ENCODE results near the gene ABCC8.

Gene ABCC8

GRCh38 chr11:17504330-17505107 is 27.9 kb upstream of the ABCC8 start:
- DNase-seq: peak; percentile 71

DNA sequence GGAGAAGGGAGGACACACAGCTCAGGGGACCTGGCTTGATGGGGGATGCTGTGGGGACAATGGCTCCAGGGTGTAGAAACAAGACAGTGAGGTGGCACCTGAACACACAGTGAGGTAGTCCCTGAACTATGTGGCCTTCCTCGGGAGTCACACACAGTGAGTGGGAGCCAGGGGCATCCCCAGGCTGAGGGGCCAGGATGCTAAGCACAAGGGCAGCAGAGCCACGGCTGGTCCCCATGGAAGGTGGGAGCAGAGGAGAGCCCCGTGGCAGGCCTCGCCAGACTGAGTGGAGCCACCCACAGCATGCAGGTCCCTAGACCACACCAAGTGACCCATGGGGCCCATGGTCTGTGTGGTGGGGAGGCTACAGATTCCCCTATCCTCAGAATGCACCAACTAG is 26.0 kb upstream of the ABCC8 start:
- DNase-seq: no peak

- DNase-seq: no peak
Measured at GRCh38 chr11:17500673-17501072, 24.0 kb upstream of the ABCC8 start.

- no peak for DNase-seq
Measured at GRCh38 chr11:17498475-17498874, 21.8 kb upstream of the ABCC8 start.

DNA sequence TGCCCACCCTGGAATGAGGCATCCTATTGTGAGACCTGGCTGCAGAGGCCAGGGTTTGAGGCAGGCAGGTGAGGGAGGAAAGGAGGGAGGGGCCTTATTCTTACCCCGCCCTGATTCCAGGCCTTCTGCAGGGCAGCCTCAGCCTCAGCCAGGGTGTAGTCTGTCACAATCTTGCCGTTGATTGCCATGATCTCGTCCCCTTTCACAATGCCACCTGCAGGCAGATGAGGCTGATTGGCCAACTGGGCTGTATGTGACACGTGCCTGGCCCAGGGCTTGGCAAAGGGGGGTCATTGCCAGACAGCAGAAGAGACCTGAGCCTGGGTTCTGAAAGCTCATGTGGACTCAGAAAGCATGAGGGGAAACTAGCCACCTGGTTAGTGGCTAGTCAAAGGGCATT is 21.4 kb upstream of the ABCC8 start:
- DNase-seq: no peak

DNA sequence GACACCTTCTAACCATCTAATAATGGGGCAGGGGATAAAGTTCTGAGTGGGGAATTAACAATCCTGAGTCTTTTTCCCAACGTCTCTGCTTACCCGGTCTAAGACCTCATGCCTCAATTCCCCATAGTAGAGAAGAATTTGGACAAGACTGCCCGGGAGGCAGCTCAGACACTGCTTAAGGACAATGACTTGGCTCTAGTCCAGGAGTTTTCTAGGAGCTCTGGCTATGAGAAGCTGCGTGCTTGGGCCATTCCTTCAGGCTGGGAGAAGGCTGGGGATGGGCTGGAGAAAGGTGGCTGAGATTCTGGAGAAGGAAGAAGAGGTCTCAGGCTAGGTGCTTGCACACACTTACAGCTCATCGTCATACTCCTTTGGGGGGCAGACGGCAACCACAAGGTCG is 19.8 kb upstream of the ABCC8 start:
- no peak for DNase-seq

- DNase-seq: no peak
Measured at GRCh38 chr11:17494019-17494418, 17.4 kb upstream of the ABCC8 start.

- DNase-seq: no peak
Measured at GRCh38 chr11:17490938-17491337, 14.3 kb upstream of the ABCC8 start.

DNA sequence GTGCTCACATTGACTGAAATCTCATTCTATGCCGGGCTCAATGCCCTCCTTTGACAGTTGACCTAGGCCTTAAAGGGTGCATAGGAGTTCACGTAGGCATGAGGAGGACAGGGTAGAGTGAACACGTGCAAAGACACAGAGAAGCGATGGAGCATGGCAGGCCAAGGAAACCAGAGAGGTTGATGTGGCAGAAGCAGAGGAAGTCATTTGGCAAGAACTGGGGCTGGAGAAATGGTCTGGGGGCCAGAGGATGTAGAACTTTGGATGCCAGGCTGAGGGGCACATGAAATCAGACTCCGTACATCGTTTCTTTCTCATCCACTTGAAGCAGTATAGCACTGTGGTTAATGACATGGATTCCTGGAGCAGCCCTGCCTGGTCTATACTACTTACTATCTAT is 13.6 kb upstream of the ABCC8 start:
- DNase-seq: no peak

DNA sequence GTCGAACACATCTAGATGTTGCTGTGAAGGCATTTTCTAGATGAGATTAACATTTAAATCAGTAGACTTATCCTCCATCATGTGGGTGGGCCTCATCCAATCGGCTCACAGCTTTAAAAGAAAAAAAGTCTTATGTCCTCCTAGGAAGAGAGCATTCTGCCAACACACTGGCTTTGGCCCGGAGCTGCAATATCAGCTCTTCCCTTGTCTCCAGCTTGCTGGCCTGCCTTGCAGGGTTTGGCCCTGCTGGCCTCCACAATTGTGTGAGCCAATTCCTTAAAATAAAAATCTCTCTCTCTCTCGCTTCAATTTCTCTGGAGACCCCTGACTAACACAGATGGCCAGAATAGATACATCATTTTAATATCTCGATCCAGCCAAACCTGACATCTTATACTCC is 13.1 kb upstream of the ABCC8 start:
- DNase-seq: no peak

DNA sequence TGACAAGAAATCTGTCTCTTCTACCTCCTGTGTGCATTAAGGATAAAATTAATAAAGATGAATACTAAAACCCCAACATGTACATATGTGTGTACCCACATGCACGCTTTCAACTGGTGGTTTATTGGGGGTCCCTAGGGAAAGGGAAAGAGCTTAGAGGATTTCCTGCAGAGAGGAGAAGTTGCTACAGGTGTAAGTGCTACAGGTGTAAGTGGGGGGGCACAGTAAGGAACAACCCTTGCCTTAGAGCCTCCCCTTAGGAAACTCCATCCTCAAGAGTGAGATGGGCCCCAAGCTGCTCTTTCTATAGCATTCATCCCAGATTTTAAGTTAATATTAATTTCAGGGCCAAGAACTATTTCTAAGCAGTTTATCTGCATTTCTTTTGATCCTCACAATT is 11.9 kb upstream of the ABCC8 start:
- DNase-seq: no peak

DNA sequence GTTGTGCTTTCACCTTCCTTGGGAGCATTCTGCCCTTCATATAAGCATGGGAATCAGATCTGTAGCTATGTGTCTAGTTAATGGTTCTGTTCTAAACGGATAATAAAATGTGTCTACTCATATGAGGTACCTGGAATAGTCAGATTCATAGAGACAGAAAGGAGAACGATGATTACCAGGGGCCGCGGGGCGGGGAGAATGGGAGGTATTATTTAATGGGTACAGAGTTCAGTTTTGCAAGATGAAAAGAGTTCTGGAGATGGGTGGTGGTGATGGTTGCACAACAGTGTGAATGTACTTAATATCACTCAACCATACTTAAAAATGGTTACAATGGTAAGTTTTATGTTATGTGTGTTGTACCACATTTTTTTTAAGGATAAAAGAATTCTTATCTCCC is 10.0 kb upstream of the ABCC8 start:
- DNase-seq: no peak

GRCh38 chr11:17483505-17483904 is 6.9 kb upstream of the ABCC8 start:
- DNase-seq: no peak

DNA sequence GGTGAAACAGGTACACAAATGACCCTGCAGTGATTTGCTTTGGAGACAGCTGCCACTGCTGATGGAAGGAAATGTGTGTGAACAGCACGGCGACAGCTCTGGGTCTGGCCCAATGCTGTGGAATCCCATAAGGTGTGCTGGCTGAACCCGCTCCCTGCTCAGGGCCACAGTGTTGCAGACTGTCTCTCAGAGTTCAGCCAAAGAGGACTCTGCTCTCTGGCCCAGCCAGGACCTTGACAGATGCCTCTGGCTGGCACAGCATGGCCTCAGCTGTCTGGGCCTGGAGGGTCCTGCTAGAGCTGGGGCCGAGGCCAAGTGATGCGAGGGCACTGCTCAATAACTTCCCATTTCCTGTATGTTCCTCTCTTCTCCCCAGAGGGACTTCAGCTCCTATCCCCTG is 5.3 kb upstream of the ABCC8 start:
- no peak for DNase-seq

DNA sequence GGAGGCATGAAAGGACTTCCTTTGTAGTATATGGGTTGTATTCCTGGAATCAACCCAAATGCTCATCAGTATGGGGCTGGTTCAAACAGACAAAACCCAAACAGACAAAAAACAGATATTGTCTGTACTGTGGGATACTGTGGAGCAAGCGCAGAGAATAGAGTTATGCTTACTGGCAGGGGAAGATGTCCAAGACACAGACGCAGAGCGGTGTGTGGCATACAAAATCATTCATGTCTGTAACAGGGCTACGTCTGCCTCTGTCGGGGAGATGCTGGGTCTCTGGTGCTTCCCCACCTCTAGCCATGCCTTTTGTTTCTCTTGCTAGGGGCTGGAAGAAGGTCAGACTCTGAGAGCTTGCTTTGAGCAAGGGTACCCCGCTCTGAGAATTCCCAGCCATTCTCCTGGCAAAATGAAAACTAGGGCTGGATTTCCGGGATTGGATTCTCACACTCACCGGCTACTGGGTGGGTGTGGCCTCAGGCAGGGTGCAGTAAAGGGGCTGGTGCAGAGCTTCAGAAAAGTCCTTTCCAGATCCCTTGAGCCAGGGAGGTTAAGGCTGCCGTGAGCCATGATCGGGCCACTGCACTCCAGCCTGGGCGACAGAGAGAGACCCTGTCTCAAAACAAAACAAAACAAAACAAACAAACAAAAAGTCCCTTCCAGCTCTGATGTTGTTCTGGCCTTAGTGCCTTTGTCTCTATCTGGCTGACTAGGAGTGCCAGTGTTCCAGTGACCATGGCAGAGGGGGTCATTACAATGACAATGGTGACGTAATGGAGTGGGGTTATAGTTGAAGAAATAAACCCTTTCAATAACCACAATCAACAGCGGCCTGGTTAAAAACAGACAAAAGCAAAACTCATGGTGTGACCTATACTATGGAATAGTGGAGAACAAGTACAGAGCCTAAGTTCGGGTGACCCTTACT is 2.9 kb upstream of the ABCC8 start:
- no peak for DNase-seq

DNA sequence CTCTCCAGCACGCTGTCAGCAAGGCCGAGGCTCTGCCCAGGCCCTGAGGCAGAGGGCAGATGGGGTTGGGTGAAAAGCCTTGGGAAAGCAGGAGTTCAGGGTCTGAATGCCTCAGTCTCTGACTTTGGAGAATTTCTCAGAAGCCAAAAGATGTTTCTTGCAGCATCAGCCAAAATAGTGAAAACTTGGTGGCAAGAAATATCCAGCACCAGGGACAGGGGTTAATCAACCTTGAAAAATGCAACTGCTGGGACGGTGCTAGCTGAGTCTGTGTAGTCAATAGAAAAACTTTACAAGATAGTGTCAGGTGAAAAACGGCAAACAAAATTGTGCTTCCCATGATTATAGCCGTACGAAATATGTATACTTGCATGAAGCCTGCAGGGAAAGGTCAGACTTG is 1.4 kb upstream of the ABCC8 start:
- DNase-seq: no peak

DNA sequence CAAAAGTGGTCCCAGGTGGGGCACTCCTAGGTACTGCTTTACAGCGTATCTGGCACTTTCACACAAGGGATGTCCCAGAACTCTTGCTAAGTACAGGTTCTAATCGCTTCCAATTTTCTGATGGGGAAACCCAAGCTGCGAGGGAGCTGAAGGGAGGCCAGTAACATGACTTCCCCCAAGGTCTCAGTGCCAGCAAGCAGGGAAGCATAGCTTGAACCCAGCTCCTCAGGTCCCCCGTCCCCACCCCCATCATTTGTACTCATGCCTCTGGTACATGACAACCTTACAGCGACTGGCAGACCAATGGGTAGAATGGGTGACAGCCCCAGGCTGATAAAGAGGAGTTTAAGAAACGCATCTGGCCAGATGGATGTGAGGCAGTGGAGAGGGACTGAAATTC is 716 bp upstream of the ABCC8 start:
- DNase-seq: no peak

DNA sequence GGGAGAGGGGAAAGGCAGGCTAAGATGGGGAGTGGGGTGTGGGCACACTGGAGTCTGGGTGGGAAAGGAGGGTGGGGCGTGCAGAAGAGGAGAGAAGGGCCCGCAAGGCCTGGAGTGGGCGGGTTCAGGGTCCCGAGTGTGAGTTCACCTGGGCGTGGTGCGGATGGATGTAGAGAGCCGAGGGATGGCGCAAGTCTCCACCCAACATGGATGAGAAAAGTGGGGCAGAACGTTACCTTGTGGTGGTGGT is 364 bp upstream of the ABCC8 start:
- no peak for DNase-seq

DNA sequence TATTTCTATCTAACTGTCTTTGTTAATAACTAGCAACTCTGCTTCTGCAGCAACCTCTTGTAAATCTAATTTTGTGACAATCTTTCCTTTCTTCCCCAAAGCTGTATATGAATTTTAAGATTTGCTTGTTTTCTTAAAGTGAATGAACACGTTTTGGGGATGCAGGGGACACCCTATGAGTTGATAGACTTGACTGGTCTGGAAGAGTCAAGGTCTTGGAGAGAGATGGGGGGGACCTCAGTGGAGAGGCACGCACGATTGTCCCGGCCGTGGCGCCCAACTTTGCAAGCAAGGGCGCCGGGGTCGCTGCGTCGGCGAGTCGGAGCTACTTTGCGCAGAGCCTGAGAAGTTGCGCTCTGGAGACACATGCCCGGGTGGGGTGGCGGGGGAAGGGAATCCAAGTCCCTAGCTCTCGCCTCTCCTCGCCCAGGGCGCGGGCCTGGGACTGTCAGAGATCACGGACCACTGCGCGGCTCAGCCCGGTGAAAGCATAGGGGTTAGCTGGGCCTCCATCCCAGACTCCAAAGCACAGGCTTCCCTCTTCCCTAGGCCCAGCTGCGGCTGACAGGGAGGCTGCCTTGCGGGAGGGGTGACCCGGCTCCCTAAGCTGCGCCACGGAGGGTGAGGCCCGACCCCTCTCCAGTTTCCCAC is 854 bp downstream of the ABCC8 start:
- no peak for DNase-seq

GRCh38 chr11:17473071-17473744 is 3.4 kb downstream of the ABCC8 start:
- no peak for DNase-seq

GRCh38 chr11:17472467-17472866 is 4.2 kb downstream of the ABCC8 start:
- DNase-seq: no peak

DNA sequence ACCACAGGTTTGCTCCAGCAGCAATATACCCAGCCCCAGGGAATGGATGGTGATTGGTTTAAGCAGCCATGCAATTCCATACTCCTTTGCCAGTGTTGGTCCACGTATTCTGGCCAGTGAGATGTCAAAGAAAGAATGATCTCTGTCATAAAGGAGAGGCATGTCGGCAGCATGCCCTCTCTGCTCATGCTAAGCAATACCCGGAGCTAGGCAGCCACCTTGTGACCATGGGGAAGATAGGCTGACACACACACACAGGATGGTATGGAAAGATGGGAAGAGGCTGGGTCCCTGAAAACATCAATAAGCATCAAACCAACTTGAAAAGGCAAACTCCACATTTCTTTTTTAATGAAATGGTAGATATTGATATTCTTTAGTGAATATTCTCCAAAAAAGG is 5.1 kb downstream of the ABCC8 start:
- no peak for DNase-seq

DNA sequence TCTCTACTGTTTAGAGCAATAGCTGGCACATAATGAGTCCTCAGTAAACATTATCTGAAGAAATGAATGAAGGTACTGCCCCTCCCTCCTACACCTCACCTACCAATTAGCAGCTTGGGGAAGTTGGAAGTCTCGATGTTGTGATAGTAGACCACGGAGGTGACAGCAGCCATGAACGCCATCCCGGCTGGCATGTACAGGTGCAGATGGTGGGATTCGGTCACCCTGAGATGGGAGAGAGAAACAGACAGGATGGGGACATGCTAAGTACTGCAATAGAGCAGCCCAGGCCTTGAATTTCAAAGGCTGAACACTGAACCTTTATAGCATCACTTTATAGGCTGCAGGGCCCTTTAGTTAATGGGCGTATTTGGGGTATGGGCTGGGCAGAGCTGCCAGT is 6.6 kb downstream of the ABCC8 start:
- DNase-seq: no peak

DNA sequence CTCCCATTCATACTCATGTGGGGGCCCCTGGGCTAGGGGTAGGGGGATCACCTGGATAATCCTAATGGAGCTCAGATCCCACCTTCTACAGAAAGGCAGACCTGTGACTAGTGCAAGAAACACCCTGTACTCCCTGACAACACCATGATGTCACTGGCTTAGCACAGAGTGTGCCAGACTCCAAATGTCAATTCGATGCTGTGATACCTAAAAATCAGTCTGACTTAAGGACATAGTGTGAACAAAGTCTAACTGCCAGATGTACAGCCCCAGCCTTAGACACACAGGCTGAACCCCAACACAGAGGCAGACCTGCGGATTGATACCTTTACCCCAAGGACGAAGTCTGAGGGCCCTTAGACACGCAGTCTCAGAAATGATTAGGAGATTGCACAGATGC is 8.5 kb downstream of the ABCC8 start:
- no peak for DNase-seq

Measured in CD4-positive, alpha-beta T cell treated with Interleukin-21 for 1 hour (primary cell).